Activated naive CD4-positive, alpha-beta T cell treated with anti-CD3 and anti-CD28 coated beads for 36 hours (primary cell): ENCODE results near the gene ASNS. TPM values are rescaled to one million over a fixed set of nuclear protein-coding genes. Genes with fewer than 3 reads are reported as not detected.
"Not testable (repeated sequence)": the region's sequence is repeated elsewhere in the genome, so short reads cannot be mapped to it uniquely, and the experiment has no call there.

ENCODE experiments used
- CTCF ChIA-PET: fragments of 350-600 bp; sonication (Branson Sonifier 250); formaldehyde crosslinking; loops from one replicate; lab custom pipeline; 2021; ENCODE audit warnings: antibody characterized with exemption; lab: Charles Lee
- DNase-seq: peaks from one replicate; pipeline ENCODE4 v3.0.0-alpha.2; 2020
- H3K27ac Mint-ChIP-seq: one replicate; pipeline ENCODE4 v1.8.0; 2021; ENCODE audit warnings: mild to moderate bottlenecking, mixed read lengths
- H3K27me3 Mint-ChIP-seq: one replicate; pipeline ENCODE4 v1.8.0; 2021; ENCODE audit warnings: low read depth, mixed read lengths
- H3K36me3 Mint-ChIP-seq: one replicate; pipeline ENCODE4 v1.8.0; 2021; ENCODE audit warnings: low read depth, mixed read lengths
- H3K4me1 Mint-ChIP-seq: one replicate; pipeline ENCODE4 v1.8.0; 2021; ENCODE audit warnings: low read depth, mixed read lengths
- H3K4me3 Mint-ChIP-seq: one replicate; pipeline ENCODE4 v1.8.0; 2021; ENCODE audit warnings: mild to moderate bottlenecking, moderate library complexity, mixed read lengths
- H3K9me3 Mint-ChIP-seq: one replicate; pipeline ENCODE4 v1.8.0; 2021; ENCODE audit warnings: mixed read lengths
- intact Hi-C: fragments of 100-400 bp; cut with micrococcal nuclease; formaldehyde crosslinking; loops from one replicate; pipeline ENCODE4 v1.15.1; 2023
- total RNA-seq, 2 experiments: library from RNA; stranded (reverse); gene quantifications; one replicate each; pipeline ENCODE4 v1.2.3, GENCODE V29; 2021

Gene ASNS
- total RNA-seq, 2 experiments from 2014 or later, result 332 to 337 TPM

DNA sequence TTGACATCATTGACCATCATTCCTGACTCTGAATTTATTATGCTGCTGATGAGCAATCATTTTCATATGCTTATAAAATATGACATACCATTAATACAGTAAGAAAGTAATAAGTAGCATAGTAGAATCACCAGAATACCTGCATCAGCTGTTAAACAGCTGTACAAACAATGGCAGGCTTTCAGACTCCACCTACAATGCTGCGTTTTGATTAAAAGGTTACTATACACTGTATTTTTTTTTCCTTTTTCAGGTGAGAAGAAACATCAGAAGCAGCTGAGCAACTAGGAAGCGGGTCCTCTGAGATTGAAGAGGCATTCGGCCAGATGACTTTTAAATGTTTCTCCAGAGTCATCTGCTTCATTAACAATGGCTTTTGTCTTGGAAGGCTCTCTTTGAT lies 7.1 kb downstream of the ASNS start:
- Mint-ChIP-seq H3K4me3 (no peak overlapping the region), H3K27me3 (no peaks in the 10 kb centered on the region), H3K9me3 (no peaks in the 10 kb centered on the region), H3K4me1 (peaks cover 23% of the 10 kb centered on the region), H3K27ac (no peak overlapping the region), H3K36me3 (peaks cover 53% of the 10 kb centered on the region)
- intact Hi-C loops, result no loop called here
- no peak for DNase-seq
- CTCF ChIA-PET, result no interaction called here

GRCh38 chr7:97859606-97860204 lies 12.5 kb downstream of the ASNS start:
- Mint-ChIP-seq H3K27me3 (no peaks in the 10 kb centered on the region), H3K4me1 (peaks cover 3% of the 10 kb centered on the region), H3K4me3 (no peak overlapping the region), H3K9me3 (no peaks in the 10 kb centered on the region), H3K27ac (no peak overlapping the region), H3K36me3 (peaks cover 64% of the 10 kb centered on the region)
- CTCF ChIA-PET, result no interaction called here
- no peak for DNase-seq
- intact Hi-C loops, result no loop called here

GRCh38 chr7:97858221-97858620 lies 14.0 kb downstream of the ASNS start:
- Mint-ChIP-seq H3K9me3 (no peaks in the 10 kb centered on the region), H3K36me3 (peaks cover 70% of the 10 kb centered on the region), H3K4me1 (no peaks in the 10 kb centered on the region), H3K4me3 (no peak overlapping the region), H3K27me3 (no peaks in the 10 kb centered on the region), H3K27ac (no peak overlapping the region)
- CTCF ChIA-PET, result interaction anchor here (1.0 kb wide), 1 partner anchor 12 kb away, joined by 4 read pairs; no protein-coding TSS in a partner anchor
- DNase-seq, result no peak
- intact Hi-C loops, result no loop called here

DNA sequence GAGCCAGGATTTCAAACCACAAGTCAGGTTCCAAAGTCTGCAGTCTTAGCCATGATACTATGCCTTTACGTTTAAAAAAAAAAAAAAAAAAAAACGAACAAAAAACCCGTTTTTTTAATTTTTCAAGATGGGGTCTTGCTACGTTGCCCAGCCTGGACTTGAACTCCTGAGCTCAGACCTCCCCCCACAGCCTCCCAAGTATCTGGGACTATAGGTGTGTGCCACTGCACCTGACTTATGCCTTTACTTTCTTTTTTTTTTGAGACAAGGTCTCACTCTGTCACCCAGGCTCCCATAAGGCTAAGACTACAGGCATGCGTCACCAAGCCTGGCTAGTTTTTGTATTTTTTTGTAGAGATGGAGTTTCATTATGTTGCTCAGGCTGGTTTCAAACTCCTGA lies 14.7 kb downstream of the ASNS start:
- Mint-ChIP-seq H3K27ac (no peak overlapping the region), H3K27me3 (no peaks in the 10 kb centered on the region), H3K9me3 (no peaks in the 10 kb centered on the region), H3K4me1 (no peaks in the 10 kb centered on the region), H3K4me3 (no peak overlapping the region), H3K36me3 (peaks cover 72% of the 10 kb centered on the region)
- no peak for DNase-seq
- CTCF ChIA-PET, result no interaction called here
- intact Hi-C loops, result no loop called here

DNA sequence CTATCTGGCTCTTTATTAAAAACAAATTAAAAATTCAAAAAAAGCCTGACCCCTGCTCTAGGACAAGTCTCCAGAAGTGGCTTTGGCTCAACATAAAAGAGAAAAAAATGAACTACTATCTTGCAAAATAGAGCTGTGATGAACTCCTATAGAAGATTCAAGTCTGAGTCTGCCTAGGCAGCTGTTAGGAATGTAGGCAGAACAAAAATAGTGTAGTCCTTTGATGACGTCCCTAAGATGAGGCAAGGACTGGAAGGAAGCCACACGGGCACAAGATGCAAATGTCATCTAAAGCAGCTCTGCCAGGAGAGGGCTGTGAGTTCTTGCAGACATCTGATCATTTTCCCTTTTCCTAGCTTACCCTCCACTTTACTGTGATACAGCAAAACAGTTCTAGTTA lies 20.5 kb downstream of the ASNS start:
- no peak overlapping the region for H3K4me3 Mint-ChIP-seq
- CTCF ChIA-PET, result no interaction called here
- no peak for DNase-seq
- intact Hi-C loops, result no loop called here
- H3K4me1 Mint-ChIP-seq, result no peaks in the 10 kb centered on the region
- H3K27me3 Mint-ChIP-seq, result no peaks in the 10 kb centered on the region
- H3K27ac Mint-ChIP-seq, result no peak overlapping the region
- H3K36me3 Mint-ChIP-seq, result peaks cover 51% of the 10 kb centered on the region
- no peaks in the 10 kb centered on the region for H3K9me3 Mint-ChIP-seq

DNA sequence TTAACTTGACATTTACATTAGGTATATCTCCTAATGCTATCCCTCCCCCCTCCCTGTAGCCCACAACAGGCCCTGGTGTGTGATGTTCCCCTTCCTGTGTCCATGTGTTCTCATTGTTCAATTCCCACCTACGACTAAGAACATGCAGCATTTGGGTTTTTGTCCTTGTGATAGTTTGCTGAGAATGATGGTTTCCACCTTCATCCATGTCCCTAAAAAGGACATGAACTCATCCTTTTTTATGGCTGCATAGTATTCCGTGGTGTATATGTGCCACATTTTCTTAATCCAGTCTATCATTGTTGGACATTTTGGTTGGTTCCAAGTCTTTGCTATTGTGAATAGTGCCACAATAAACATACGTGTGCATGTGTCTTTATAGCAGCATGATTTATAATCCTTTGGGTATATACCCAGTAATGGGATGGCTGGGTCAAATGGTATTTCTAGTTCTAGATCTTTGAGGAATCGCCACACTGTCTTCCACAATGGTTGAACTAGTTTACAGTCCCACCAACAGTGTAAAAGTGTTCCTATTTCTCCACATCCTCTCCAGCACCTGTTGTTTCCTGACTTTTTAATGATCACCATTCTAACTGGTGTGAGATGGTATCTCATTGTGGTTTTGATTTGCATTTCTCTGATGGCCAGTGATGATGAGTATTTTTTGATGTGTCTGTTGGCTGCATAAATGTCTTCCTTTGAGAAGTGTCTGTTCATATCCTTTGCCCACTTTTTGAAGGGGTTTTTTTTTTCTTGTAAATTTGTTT lies 21.8 kb downstream of the ASNS start:
- H3K4me3 Mint-ChIP-seq, H3K27ac Mint-ChIP-seq, intact Hi-C loops, H3K9me3 Mint-ChIP-seq, H3K4me1 Mint-ChIP-seq, CTCF ChIA-PET, H3K27me3 Mint-ChIP-seq, DNase-seq: not testable (repeated sequence)
- H3K36me3 Mint-ChIP-seq, result peaks cover 44% of the 10 kb centered on the region

DNA sequence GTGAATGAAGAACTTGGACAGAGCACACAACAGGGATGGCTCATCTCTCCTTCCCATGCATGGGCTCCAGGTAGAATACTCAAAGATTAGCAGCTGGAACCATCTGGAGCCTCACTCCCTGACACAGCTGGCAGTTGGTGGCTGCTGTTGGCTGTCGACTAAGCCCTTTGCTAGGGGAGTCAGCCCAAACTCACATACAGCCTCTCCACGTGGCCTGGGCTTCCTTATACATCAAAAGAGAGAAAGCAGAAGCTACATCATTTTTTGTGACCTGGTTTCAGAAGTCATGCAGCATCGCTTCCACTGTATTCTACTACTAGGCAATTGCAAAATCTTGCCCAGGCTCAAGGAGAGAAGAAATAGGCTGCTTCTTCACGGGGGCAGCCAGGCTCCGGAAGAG lies 24.4 kb downstream of the ASNS start:
- H3K27ac Mint-ChIP-seq, result no peak overlapping the region
- peaks cover 23% of the 10 kb centered on the region for H3K36me3 Mint-ChIP-seq
- no peaks in the 10 kb centered on the region for H3K27me3 Mint-ChIP-seq
- intact Hi-C loops, result no loop called here
- no peak for DNase-seq
- no peaks in the 10 kb centered on the region for H3K9me3 Mint-ChIP-seq
- CTCF ChIA-PET, result interaction anchor here (0.6 to 2.3 kb wide), 3 partner anchors 12 to 321 kb away, joined by 3 to 9 read pairs (median 6); no protein-coding TSS in a partner anchor
- H3K4me3 Mint-ChIP-seq, result no peak overlapping the region
- no peaks in the 10 kb centered on the region for H3K4me1 Mint-ChIP-seq

- no peaks in the 10 kb centered on the region for H3K9me3 Mint-ChIP-seq
- no peak overlapping the region for H3K4me3 Mint-ChIP-seq
- intact Hi-C loops, result no loop called here
- no peaks in the 10 kb centered on the region for H3K27me3 Mint-ChIP-seq
- H3K27ac Mint-ChIP-seq, result no peak overlapping the region
- H3K4me1 Mint-ChIP-seq, result no peaks in the 10 kb centered on the region
- H3K36me3 Mint-ChIP-seq, result peaks cover 15% of the 10 kb centered on the region
- no peak for DNase-seq
- CTCF ChIA-PET, result interaction anchor here (0.6 to 2.3 kb wide), 2 partner anchors 11 to 322 kb away, joined by 3 to 9 read pairs; no protein-coding TSS in a partner anchor
These were observed 25.3 kb downstream of the ASNS start for GRCh38 chr7:97846945-97847344.

DNA sequence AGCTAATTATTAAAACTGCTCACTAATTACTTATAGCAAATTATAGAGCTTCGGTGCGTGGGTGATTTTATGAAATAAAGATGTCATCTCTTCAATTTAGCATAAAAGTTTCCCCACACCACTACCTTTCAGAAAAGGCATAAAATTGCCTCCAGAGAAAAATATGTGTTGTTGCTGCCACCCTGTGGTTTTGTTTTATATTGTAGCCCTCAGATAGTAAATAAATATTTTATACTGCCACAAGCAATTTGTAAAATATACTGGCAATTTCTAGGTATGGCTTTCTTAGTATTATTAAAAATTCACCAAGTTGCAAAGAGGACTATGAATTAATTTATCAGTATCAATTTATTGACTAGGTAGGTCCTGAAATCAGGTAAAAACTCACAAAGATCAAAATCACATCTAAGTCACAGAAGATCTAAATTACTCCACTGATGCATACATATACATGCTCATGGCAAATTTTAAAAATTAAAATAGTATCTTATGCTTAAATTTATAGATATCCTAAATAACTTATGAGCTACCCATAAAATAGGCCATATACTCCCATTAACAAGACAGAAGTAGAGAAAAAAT lies 26.5 kb downstream of the ASNS start:
- Mint-ChIP-seq H3K4me1 (no peaks in the 10 kb centered on the region), H3K4me3 (no peak overlapping the region), H3K36me3 (peaks cover 5% of the 10 kb centered on the region), H3K27ac (no peak overlapping the region), H3K27me3 (no peaks in the 10 kb centered on the region), H3K9me3 (no peaks in the 10 kb centered on the region)
- intact Hi-C loops, result loop anchor here (1.0 kb wide), 2 partner anchors 10 to 741 kb away; no protein-coding TSS in a partner anchor
- CTCF ChIA-PET, result interaction anchor here (0.6 to 3.2 kb wide), 7 partner anchors 10 to 742 kb away, joined by 3 to 24 read pairs (median 3); no protein-coding TSS in a partner anchor
- DNase-seq, result peak; percentile 39

- Mint-ChIP-seq H3K9me3 (no peaks in the 10 kb centered on the region), H3K36me3 (no peaks in the 10 kb centered on the region), H3K4me1 (no peaks in the 10 kb centered on the region), H3K27me3 (peaks cover 3% of the 10 kb centered on the region), H3K4me3 (no peak overlapping the region), H3K27ac (no peak overlapping the region)
- no peak for DNase-seq
- intact Hi-C loops, result no loop called here
- CTCF ChIA-PET, result interaction anchor here (0.6 to 3.2 kb wide), 2 partner anchors 8 to 1114 kb away, joined by 3 to 24 read pairs; no protein-coding TSS in a partner anchor
These were observed 28.2 kb downstream of the ASNS start for GRCh38 chr7:97844036-97844435.

- H3K36me3 Mint-ChIP-seq, result no peaks in the 10 kb centered on the region
These were observed 29.3 kb downstream of the ASNS start for GRCh38 chr7:97842772-97843345.

DNA sequence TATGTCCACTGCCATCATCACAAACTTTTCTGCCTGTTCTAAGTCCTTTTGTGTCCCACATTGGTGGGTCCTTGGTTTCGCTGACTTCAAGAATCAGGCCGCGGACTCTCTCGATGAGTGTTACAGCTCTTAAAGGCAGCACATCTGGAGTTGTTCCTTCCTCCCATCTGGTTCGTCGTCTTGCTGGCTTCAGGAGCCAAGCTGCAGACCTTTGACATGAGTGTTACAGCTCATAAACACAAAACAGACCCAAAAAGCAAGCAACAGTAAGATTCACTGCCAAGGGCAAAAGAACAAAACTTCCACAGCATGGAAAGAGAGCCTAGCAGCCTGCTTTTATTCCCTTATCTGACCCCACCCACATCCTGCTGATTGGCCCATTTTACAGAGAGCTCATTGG lies 30.2 kb downstream of the ASNS start:
- no peaks in the 10 kb centered on the region for H3K4me1 Mint-ChIP-seq

More at GRCh38 chr7:97842772-97843345, 29.3 kb downstream of the ASNS start:
- CTCF ChIA-PET, result no interaction called here
- intact Hi-C loops, result no loop called here
- H3K4me3 Mint-ChIP-seq, result no peak overlapping the region
- H3K4me1 Mint-ChIP-seq, result no peaks in the 10 kb centered on the region
- no peak overlapping the region for H3K27ac Mint-ChIP-seq
- DNase-seq, result no peak
- no peaks in the 10 kb centered on the region for H3K9me3 Mint-ChIP-seq
- H3K27me3 Mint-ChIP-seq, result peaks cover 5% of the 10 kb centered on the region

More for the DNA sequence above, 30.2 kb downstream of the ASNS start:
- H3K27me3 Mint-ChIP-seq, result peaks cover 7% of the 10 kb centered on the region
- H3K4me3 Mint-ChIP-seq, result no peak overlapping the region
- CTCF ChIA-PET, result no interaction called here
- H3K36me3 Mint-ChIP-seq, result no peaks in the 10 kb centered on the region
- no peak overlapping the region for H3K27ac Mint-ChIP-seq
- intact Hi-C loops, result no loop called here
- no peak for DNase-seq
- no peaks in the 10 kb centered on the region for H3K9me3 Mint-ChIP-seq
